Body of pancreas (tissue), 4 donors: ENCODE measurements around the gene POLE2. TPM values are rescaled to one million over a fixed set of nuclear protein-coding genes. Genes with fewer than 3 reads are reported as not detected.

Source experiments
- ATAC-seq: fragments of 150-250 bp; one replicate; pipeline ENCODE4 v1.9.1; 2016
- DNase-seq, 4 donors: peaks; one replicate each; pipeline ENCODE4 v3.0.0-alpha.2; 2019
- H3K27ac ChIP-seq, 4 donors: fragments of 200-600 bp; sonication (generic); 1 replicate in 3 of 4; 2 replicates in 1 of 4; pipeline versions ENCODE4 v1.5.1 to v1.6.1; 2016 to 2019; ENCODE audit warnings: mild to moderate bottlenecking in 1 of 4, mixed read lengths in 1 of 4, moderate library complexity in 1 of 4
- H3K27me3 ChIP-seq, 2 donors: fragments of 200-600 bp; sonication (generic); one replicate each; pipeline ENCODE4 v1.6.0; 2016; ENCODE audit warnings: mild to moderate bottlenecking in 1 of 2
- H3K36me3 ChIP-seq, 2 donors: fragments of 200-600 bp; sonication (generic); replicated peaks in 1 of 2; 2 replicates each; pipeline ENCODE4 v1.5.1; 2016; ENCODE audit warnings: low read depth in 2 of 2; ENCODE audit not compliant: insufficient read depth in 1 of 2
- H3K4me1 ChIP-seq: fragments of 200-600 bp; sonication (generic); one replicate; pipeline ENCODE4 v1.6.0; 2016
- H3K4me3 ChIP-seq, 2 donors: fragments of 200-600 bp; sonication (generic); 1 replicate in 1 of 2; 2 replicates in 1 of 2; pipeline ENCODE4 v1.5.1; 2016 to 2019
- H3K9me3 ChIP-seq, 3 donors: fragments of 200-600 bp; sonication (generic); 1 replicate in 2 of 3; 2 replicates in 1 of 3; pipeline ENCODE4 v1.5.1; 2016
- CTCF ChIP-seq, 7 experiments: fragments of 450-650 bp in 4 of 7; fragments of 200-600 bp in 3 of 7; sonication (generic) in 3 of 7; IDR thresholded peaks; one replicate each; pipeline ENCODE4 v1.5.1; 2016 to 2019; ENCODE audit warnings: antibody characterized with exemption in 7 of 7
- POLR2A ChIP-seq, 3 donors: fragments of 450-650 bp; IDR thresholded peaks; one replicate each; pipeline ENCODE4 v1.6.1; 2016; ENCODE audit warnings: antibody characterized with exemption in 3 of 3, mild to moderate bottlenecking in 2 of 3
- WGBS, 2 donors: methylation state at CpG; one replicate each; pipeline ENCODE4 v1.1.5; 2017; 5-methylcytosine and 5-hydroxymethylcytosine counted together
- intact Hi-C: fragments of 100-400 bp; cut with DNase I; formaldehyde crosslinking; loops from one replicate; pipeline ENCODE4 v1.15.1; 2023
- total RNA-seq, 2 donors: library from RNA; depleted of rRNA; stranded (reverse); fragments of >200 nt; gene quantifications; one replicate each; pipeline ENCODE4 v1.1.0, GENCODE V29; 2016

Gene POLE2
- total RNA-seq, 2 donors from 2014 or later: 7.0 TPM; not detected in 1

- WGBS, 2 donors: 0 to 1% methylated on average over 4 to 68 of the region's 80 CpGs
- DNase-seq (peak; percentile 72 to 85 (median 79)), ATAC-seq (peak; percentile 71)
- peaks cover 52% of the 10 kb centered on the region for H3K4me1 ChIP-seq
- H3K9me3 ChIP-seq: no peaks in the 10 kb centered on the region
- peaks cover 0 to 5% of the 10 kb centered on the region in 2 donors for H3K36me3 ChIP-seq
- H3K27me3 ChIP-seq: no peaks in the 10 kb centered on the region
- TF ChIP-seq CTCF (IDR thresholded peaks at IDR 0.05) (no peak), POLR2A (IDR thresholded peaks at IDR 0.05) (peak in 2 of 3 donors; percentile 56 to 63)
- peak within 1 kb of the TSS; percentile 87 to 99 (median 98) for H3K27ac ChIP-seq
- intact Hi-C loops: no loop called here
- peak within 1 kb of the TSS; percentile 67 to 76 for H3K4me3 ChIP-seq
These were observed 53.3 kb downstream of the POLE2 start, which contains the start of gene DNAAF2 for GRCh38 chr14:49634547-49635334. Gene DNAAF2, minus strand, starts transcription at chr14:49635244. Its CDS starts 95 bp downstream, at chr14:49635149.

GRCh38 chr14:49633640-49634546 is 54.1 kb downstream of the POLE2 start:
- Histone ChIP-seq H3K36me3 (peaks cover 0 to 4% of the 10 kb centered on the region in 2 donors), H3K27ac (peak overlapping the region; percentile 87 to 99 (median 98)), H3K4me1 (peaks cover 48% of the 10 kb centered on the region), H3K4me3 (peak overlapping the region; percentile 67 to 76), H3K27me3 (no peaks in the 10 kb centered on the region), H3K9me3 (no peaks in the 10 kb centered on the region)
- DNase-seq (peak; percentile 93 to 94 (median 94)), ATAC-seq (peak; percentile 89)
- TF ChIP-seq POLR2A (IDR thresholded peaks at IDR 0.05): peak; percentile 86 to 89 (median 89)
- TF ChIP-seq CTCF (IDR thresholded peaks at IDR 0.05): peak; percentile 75 to 96 (median 91)
- 0% methylated on average over 18 to 100 of the region's 101 CpGs for WGBS, 2 donors
- intact Hi-C loops: no loop called here

- no peak overlapping the region for H3K4me3 ChIP-seq
- H3K27me3 ChIP-seq: no peaks in the 10 kb centered on the region
- no peak for ATAC-seq
- H3K27ac ChIP-seq: peak overlapping the region in 1 of 4 donors; percentile 47
- no peaks in the 10 kb centered on the region for H3K36me3 ChIP-seq
- no peaks in the 10 kb centered on the region for H3K9me3 ChIP-seq
- WGBS, 2 donors: 30 to 40% methylated on average over 6 of the region's 6 CpGs
- intact Hi-C loops: no loop called here
- DNase-seq: no peak
- H3K4me1 ChIP-seq: peaks cover 29% of the 10 kb centered on the region
- no peak for TF ChIP-seq POLR2A (IDR thresholded peaks at IDR 0.05)
- no peak for TF ChIP-seq CTCF (IDR thresholded peaks at IDR 0.05)
These were observed 63.8 kb downstream of the POLE2 start for GRCh38 chr14:49623941-49624839.

GRCh38 chr14:49623387-49623786 is 64.6 kb downstream of the POLE2 start:
- Histone ChIP-seq H3K36me3 (peaks cover 0 to 3% of the 10 kb centered on the region in 2 donors), H3K4me3 (peak overlapping the region in 1 of 2 donors; percentile 14), H3K4me1 (peaks cover 34% of the 10 kb centered on the region), H3K9me3 (no peaks in the 10 kb centered on the region), H3K27ac (peak overlapping the region in 1 of 4 donors; percentile 47), H3K27me3 (no peaks in the 10 kb centered on the region)
- DNase-seq (no peak), ATAC-seq (no peak)
- TF ChIP-seq POLR2A (IDR thresholded peaks at IDR 0.05) (no peak), CTCF (IDR thresholded peaks at IDR 0.05) (no peak)
- intact Hi-C loops: no loop called here
- 21 to 41% methylated on average over 3 of the region's 3 CpGs for WGBS, 2 donors
